Lower leg skin (tissue), 3 donors: ENCODE results near the gene EIF2S1.

Experiments
- POLR2A ChIP-seq, 2 donors: fragments of 450-650 bp; IDR thresholded peaks; one replicate each; pipeline ENCODE4 v1.6.1; 2016 to 2017; ENCODE audit warnings: antibody characterized with exemption in 2 of 2, mild to moderate bottlenecking in 1 of 2, moderate library complexity in 1 of 2
- TF ChIP-seq, protein P1 (sequence below), 3 donors: fragments of 450-650 bp; IDR thresholded peaks; one replicate each; pipeline ENCODE4 v1.5.1; 2016; ENCODE audit warnings: antibody characterized with exemption in 3 of 3, mild to moderate bottlenecking in 3 of 3, moderate library complexity in 2 of 3

DNA sequence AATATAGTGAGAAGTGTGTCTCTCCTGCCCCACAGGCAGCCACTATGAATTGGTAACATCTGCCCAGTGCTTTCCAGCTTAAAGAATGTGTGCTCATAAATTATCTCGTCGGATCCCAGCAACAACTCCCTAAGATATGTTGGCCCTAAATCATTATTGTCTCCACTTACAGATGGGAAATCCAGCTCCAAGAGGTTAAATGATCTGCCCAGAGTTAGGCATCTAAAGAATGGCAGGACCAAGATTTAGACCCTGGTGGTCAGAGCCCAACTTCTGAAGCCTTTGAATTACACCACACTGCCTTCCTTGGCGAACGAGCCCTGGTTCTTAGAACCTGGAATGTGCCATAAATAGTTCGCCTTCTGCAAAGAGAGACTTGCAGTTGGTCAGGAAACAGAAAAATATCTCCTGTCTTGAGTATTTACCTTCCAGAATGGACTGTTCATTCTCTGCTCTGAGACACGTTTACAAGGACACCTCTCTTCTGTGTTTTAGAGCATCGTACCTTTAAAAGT lies 72.0 kb downstream of the EIF2S1 start:
- TF ChIP-seq, protein P1, sequence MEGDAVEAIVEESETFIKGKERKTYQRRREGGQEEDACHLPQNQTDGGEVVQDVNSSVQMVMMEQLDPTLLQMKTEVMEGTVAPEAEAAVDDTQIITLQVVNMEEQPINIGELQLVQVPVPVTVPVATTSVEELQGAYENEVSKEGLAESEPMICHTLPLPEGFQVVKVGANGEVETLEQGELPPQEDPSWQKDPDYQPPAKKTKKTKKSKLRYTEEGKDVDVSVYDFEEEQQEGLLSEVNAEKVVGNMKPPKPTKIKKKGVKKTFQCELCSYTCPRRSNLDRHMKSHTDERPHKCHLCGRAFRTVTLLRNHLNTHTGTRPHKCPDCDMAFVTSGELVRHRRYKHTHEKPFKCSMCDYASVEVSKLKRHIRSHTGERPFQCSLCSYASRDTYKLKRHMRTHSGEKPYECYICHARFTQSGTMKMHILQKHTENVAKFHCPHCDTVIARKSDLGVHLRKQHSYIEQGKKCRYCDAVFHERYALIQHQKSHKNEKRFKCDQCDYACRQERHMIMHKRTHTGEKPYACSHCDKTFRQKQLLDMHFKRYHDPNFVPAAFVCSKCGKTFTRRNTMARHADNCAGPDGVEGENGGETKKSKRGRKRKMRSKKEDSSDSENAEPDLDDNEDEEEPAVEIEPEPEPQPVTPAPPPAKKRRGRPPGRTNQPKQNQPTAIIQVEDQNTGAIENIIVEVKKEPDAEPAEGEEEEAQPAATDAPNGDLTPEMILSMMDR (IDR thresholded peaks at IDR 0.05): no peak
- TF ChIP-seq POLR2A (IDR thresholded peaks at IDR 0.05): no peak
